SK-N-SH (cell line): ENCODE results near the gene LEKR1. TPM values are rescaled to one million over a fixed set of nuclear protein-coding genes. Genes with fewer than 3 reads are reported as not detected.

ENCODE experiments used
- CTCF ChIA-PET: fragments of 300-600, 350-600 bp; formaldehyde crosslinking; extraction: SDS; loops from one replicate; lab custom pipeline; 2021; lab: Yijun Ruan, JAX
- POLR2A ChIA-PET: fragments of 350-600 bp; sonication (Branson Sonifier 250); formaldehyde crosslinking; extraction: SDS; loops from one replicate; lab custom pipeline; 2020; ENCODE audit warnings: antibody characterized with exemption, inconsistent platforms; lab: Yijun Ruan, JAX
- DNase-seq: peaks from one replicate; pipeline ENCODE4 v3.0.0; 2012
- H2AFZ ChIP-seq: fragments of 200-600 bp; sonication (generic); 2 replicates; pipeline ENCODE4 v1.8.1; 2016; ENCODE audit warnings: antibody characterized with exemption, mild to moderate bottlenecking, low read depth
- H3F3A ChIP-seq: fragments of 200-600 bp; sonication (generic); replicated peaks from 2 replicates; pipeline ENCODE3; 2016; ENCODE audit warnings: antibody characterized with exemption, mild to moderate bottlenecking; ENCODE audit not compliant: insufficient read depth
- H3K27ac ChIP-seq, 2 experiments: fragments of 200-500 bp in 1 of 2; fragments of 200-600 bp in 1 of 2; sonication (Bioruptor generic) in 1 of 2; sonication (generic), shearing (Covaris generic) in 1 of 2; 2 replicates each; pipeline versions ENCODE4 v1.5.1 to v1.6.1; 2014 to 2016; ENCODE audit warnings: low read depth in 2 of 2, inconsistent platforms in 1 of 2, low read length in 1 of 2, mild to moderate bottlenecking in 1 of 2, mixed read lengths in 1 of 2
- H3K27me3 ChIP-seq: fragments of 200-600 bp; sonication (generic), shearing (Covaris generic); 2 replicates; pipeline ENCODE4 v1.6.1; 2016; ENCODE audit warnings: mixed run types; ENCODE audit not compliant: insufficient read depth
- H3K36me3 ChIP-seq, 2 experiments: fragments of 200-500 bp in 1 of 2; fragments of 200-600 bp in 1 of 2; sonication (Bioruptor generic) in 1 of 2; sonication (generic) in 1 of 2; replicated peaks in 1 of 2; 2 replicates each; pipeline versions ENCODE3 to v1.5.1; 2014 to 2016; ENCODE audit warnings: low read length in 1 of 2, mild to moderate bottlenecking in 1 of 2; ENCODE audit not compliant: insufficient read depth in 2 of 2, control insufficient read depth in 1 of 2
- H3K4me1 ChIP-seq, 2 experiments: fragments of 200-500 bp in 1 of 2; fragments of 200-600 bp in 1 of 2; sonication (Bioruptor generic) in 1 of 2; sonication (generic), shearing (Covaris generic) in 1 of 2; 2 replicates each; pipeline versions ENCODE4 v1.5.1 to v1.6.1; 2014 to 2016; ENCODE audit warnings: low read depth in 1 of 2, low read length in 1 of 2, mixed run types in 1 of 2; ENCODE audit not compliant: insufficient read depth in 2 of 2, control insufficient read depth in 1 of 2
- H3K4me2 ChIP-seq: fragments of 200-600 bp; sonication (generic), shearing (Covaris generic); 2 replicates; pipeline ENCODE4 v1.6.1; 2017; ENCODE audit warnings: mixed run types
- H3K4me3 ChIP-seq, 2 experiments: fragments of 200-500 bp in 1 of 2; fragments of 200-600 bp in 1 of 2; sonication (Bioruptor generic) in 1 of 2; sonication (generic), shearing (Covaris generic) in 1 of 2; 2 replicates each; pipeline versions ENCODE4 v1.5.1 to v1.8.1; 2014 to 2016; ENCODE audit warnings: low read depth in 2 of 2, inconsistent platforms in 1 of 2, low read length in 1 of 2, mild to moderate bottlenecking in 1 of 2, mixed read lengths in 1 of 2, moderate library complexity in 1 of 2
- H3K79me2 ChIP-seq: fragments of 200-600 bp; sonication (generic); 2 replicates; pipeline ENCODE4 v1.8.1; 2017; ENCODE audit warnings: mild to moderate bottlenecking; ENCODE audit not compliant: insufficient read depth
- H3K9ac ChIP-seq: fragments of 200-600 bp; sonication (generic); 2 replicates; pipeline ENCODE4 v1.6.1; 2017; ENCODE audit warnings: mixed run types
- H3K9me2 ChIP-seq: fragments of 200-600 bp; sonication (generic); 2 replicates; pipeline ENCODE4 v1.6.1; 2017; ENCODE audit warnings: mixed run types
- H3K9me3 ChIP-seq: fragments of 200-600 bp; sonication (generic); 2 replicates; pipeline ENCODE4 v1.6.1; 2017; ENCODE audit warnings: mixed run types, mild to moderate bottlenecking, moderate library complexity
- H4K20me1 ChIP-seq: fragments of 200-600 bp; sonication (generic); 2 replicates; pipeline ENCODE4 v1.6.1; 2017; ENCODE audit warnings: mild to moderate bottlenecking, mixed run types; ENCODE audit not compliant: insufficient read depth
- EZH2phosphoT487 ChIP-seq: fragments of 200-600 bp; sonication (generic); IDR thresholded peaks from 2 replicates; pipeline ENCODE4 v1.6.1; 2017; ENCODE audit warnings: low read depth, mixed run types, mild to moderate bottlenecking, antibody characterized with exemption, moderate library complexity, borderline replicate concordance
- FOSL2 ChIP-seq: IDR thresholded peaks from 2 replicates; pipeline ENCODE4 v1.4.0; 2012; ENCODE audit warnings: low read depth, mild to moderate bottlenecking, moderate library complexity, borderline replicate concordance
- FOXM1 ChIP-seq: IDR thresholded peaks from 2 replicates; pipeline ENCODE4 v1.4.0; 2012; ENCODE audit warnings: low read depth, mild to moderate bottlenecking
- JUND ChIP-seq: IDR thresholded peaks from 2 replicates; pipeline ENCODE4 v1.4.0; 2012
- MEF2A ChIP-seq: IDR thresholded peaks from 2 replicates; pipeline ENCODE4 v1.4.0; 2012; ENCODE audit warnings: low read depth, borderline replicate concordance
- MXI1 ChIP-seq: IDR thresholded peaks from 2 replicates; pipeline ENCODE4 v1.6.1; 2012; ENCODE audit warnings: mild to moderate bottlenecking, low read depth, low read length, improper control_type of control experiment
- NRF1 ChIP-seq: IDR thresholded peaks from 2 replicates; pipeline ENCODE4 v1.6.1; 2012; ENCODE audit warnings: low read depth, mild to moderate bottlenecking, low read length
- PBX3 ChIP-seq: IDR thresholded peaks from 2 replicates; pipeline ENCODE4; 2012
- POLR2AphosphoS5 ChIP-seq: IDR thresholded peaks from 2 replicates; pipeline ENCODE4 v1.6.1; 2012; ENCODE audit warnings: low read depth, low read length
- RAD21 ChIP-seq: IDR thresholded peaks from 2 replicates; pipeline ENCODE4 v1.6.1; 2012; ENCODE audit warnings: mild to moderate bottlenecking, low read length
- REST ChIP-seq: IDR thresholded peaks from 2 replicates; pipeline ENCODE4 v1.6.1; 2012; ENCODE audit warnings: mild to moderate bottlenecking, low read depth, low read length, moderate library complexity
- RFX5 ChIP-seq: IDR thresholded peaks from 2 replicates; pipeline ENCODE4 v1.6.1; 2012; ENCODE audit warnings: mild to moderate bottlenecking, improper control_type of control experiment, low read length
- SIN3A ChIP-seq: IDR thresholded peaks from 2 replicates; pipeline ENCODE4 v1.6.1; 2012; ENCODE audit warnings: low read depth, mild to moderate bottlenecking, low read length, moderate library complexity, borderline replicate concordance
- SMC3 ChIP-seq: IDR thresholded peaks from 2 replicates; pipeline ENCODE4 v1.6.1; 2012; ENCODE audit warnings: low read depth, low read length, improper control_type of control experiment
- TEAD4 ChIP-seq: IDR thresholded peaks from 2 replicates; pipeline ENCODE4 v1.4.0; 2012; ENCODE audit warnings: mild to moderate bottlenecking, borderline replicate concordance; ENCODE audit not compliant: insufficient read depth
- YY1 ChIP-seq: IDR thresholded peaks from 2 replicates; pipeline ENCODE4 v1.4.0; 2012; ENCODE audit warnings: low read depth, mild to moderate bottlenecking
- WGBS: methylation state at CpG from one replicate; pipeline ENCODE4 v1.1.6; 2017; ENCODE audit warnings: low lambda C conversion rate; 5-methylcytosine and 5-hydroxymethylcytosine counted together
- polyA plus RNA-seq, 3 experiments: library from polyadenylated mRNA; depleted of rRNA; stranded (reverse); fragments of >200 nt; gene quantifications; 2 replicates each; pipeline ENCODE4 v1.2.3, GENCODE V29; 2012
- TF ChIP-seq, protein P1 (sequence below): fragments of 150-350 bp; IDR thresholded peaks from 2 replicates; pipeline ENCODE4 v1.6.1; 2017; ENCODE audit warnings: antibody characterized with exemption, low read length, low read depth, borderline replicate concordance
- TF ChIP-seq, protein P2 (sequence below): IDR thresholded peaks from 2 replicates; pipeline ENCODE4 v1.4.0; 2012; ENCODE audit warnings: low read depth
- TF ChIP-seq, protein P3 (sequence below): IDR thresholded peaks from 2 replicates; pipeline ENCODE4 v1.4.0; 2012; ENCODE audit warnings: low read depth, borderline replicate concordance
- TF ChIP-seq, protein P4 (sequence below): fragments of 200-600 bp; sonication (generic); IDR thresholded peaks from 2 replicates; pipeline ENCODE4 v1.6.1; 2017; ENCODE audit warnings: antibody characterized with exemption, mild to moderate bottlenecking, moderate library complexity

LEKR1 gene
- polyA plus RNA-seq, 1 of the 3 experiments (the other 2 are of a cell fraction) = 0.30 TPM

DNA sequence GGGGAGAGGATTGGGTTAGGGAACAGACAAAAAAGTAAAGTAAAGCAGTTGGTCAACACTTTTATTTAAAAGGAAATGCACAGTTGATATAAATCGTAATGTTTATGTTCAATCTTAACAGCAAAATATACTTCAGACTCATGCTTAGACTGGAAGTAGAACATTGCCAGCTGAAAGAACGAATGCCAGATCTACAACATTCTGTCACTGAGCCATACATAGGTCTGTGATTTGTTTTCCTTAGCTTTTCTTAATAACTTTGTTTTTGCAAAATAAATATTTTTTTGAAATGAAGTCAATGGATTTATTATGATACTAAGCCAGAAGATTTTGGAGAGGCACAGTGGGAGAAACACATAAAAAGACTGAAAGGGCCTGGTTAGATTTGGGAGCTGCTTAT, 62.0 kb downstream of the LEKR1 start:
- Histone ChIP-seq H3K4me3 (no peak overlapping the region), H2AFZ (no peak overlapping the region), H3K36me3 (no peaks in the 10 kb centered on the region), H3K79me2 (no peaks in the 10 kb centered on the region), H3F3A (peaks cover 4% of the 10 kb centered on the region), H3K27me3 (no peaks in the 10 kb centered on the region), H3K9me3 (no peaks in the 10 kb centered on the region), H3K9ac (no peak overlapping the region), H3K4me2 (no peak overlapping the region)
- 69% methylated on average over 2 of the region's 2 CpGs for WGBS
- DNase-seq = no peak
- CTCF ChIA-PET = interaction anchor here (1.1 kb wide), 2 partner anchors 11 to 71 kb away, joined by 3 read pairs; no protein-coding TSS in a partner anchor
- TF ChIP-seq JUND (no peak), NRF1 (no peak), YY1 (no peak), FOXM1 (no peak), FOSL2 (no peak), EZH2phosphoT487 (no peak), PBX3 (no peak), POLR2AphosphoS5 (no peak), SMC3 (no peak), RAD21 (no peak), TEAD4 (no peak), MXI1 (no peak), REST (no peak), SIN3A (no peak), RFX5 (no peak), MEF2A (no peak)
- TF ChIP-seq, protein P1, sequence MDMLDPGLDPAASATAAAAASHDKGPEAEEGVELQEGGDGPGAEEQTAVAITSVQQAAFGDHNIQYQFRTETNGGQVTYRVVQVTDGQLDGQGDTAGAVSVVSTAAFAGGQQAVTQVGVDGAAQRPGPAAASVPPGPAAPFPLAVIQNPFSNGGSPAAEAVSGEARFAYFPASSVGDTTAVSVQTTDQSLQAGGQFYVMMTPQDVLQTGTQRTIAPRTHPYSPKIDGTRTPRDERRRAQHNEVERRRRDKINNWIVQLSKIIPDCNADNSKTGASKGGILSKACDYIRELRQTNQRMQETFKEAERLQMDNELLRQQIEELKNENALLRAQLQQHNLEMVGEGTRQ = no peak
- TF ChIP-seq, protein P2, sequence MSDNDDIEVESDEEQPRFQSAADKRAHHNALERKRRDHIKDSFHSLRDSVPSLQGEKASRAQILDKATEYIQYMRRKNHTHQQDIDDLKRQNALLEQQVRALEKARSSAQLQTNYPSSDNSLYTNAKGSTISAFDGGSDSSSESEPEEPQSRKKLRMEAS = no peak
- TF ChIP-seq, protein P3, sequence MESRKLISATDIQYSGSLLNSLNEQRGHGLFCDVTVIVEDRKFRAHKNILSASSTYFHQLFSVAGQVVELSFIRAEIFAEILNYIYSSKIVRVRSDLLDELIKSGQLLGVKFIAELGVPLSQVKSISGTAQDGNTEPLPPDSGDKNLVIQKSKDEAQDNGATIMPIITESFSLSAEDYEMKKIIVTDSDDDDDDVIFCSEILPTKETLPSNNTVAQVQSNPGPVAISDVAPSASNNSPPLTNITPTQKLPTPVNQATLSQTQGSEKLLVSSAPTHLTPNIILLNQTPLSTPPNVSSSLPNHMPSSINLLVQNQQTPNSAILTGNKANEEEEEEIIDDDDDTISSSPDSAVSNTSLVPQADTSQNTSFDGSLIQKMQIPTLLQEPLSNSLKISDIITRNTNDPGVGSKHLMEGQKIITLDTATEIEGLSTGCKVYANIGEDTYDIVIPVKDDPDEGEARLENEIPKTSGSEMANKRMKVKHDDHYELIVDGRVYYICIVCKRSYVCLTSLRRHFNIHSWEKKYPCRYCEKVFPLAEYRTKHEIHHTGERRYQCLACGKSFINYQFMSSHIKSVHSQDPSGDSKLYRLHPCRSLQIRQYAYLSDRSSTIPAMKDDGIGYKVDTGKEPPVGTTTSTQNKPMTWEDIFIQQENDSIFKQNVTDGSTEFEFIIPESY = no peak
- TF ChIP-seq, protein P4, sequence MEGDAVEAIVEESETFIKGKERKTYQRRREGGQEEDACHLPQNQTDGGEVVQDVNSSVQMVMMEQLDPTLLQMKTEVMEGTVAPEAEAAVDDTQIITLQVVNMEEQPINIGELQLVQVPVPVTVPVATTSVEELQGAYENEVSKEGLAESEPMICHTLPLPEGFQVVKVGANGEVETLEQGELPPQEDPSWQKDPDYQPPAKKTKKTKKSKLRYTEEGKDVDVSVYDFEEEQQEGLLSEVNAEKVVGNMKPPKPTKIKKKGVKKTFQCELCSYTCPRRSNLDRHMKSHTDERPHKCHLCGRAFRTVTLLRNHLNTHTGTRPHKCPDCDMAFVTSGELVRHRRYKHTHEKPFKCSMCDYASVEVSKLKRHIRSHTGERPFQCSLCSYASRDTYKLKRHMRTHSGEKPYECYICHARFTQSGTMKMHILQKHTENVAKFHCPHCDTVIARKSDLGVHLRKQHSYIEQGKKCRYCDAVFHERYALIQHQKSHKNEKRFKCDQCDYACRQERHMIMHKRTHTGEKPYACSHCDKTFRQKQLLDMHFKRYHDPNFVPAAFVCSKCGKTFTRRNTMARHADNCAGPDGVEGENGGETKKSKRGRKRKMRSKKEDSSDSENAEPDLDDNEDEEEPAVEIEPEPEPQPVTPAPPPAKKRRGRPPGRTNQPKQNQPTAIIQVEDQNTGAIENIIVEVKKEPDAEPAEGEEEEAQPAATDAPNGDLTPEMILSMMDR = no peak
- TF ChIP-seq, all 33 proteins: peak for 0
- Histone ChIP-seq H3K27ac (peak overlapping the region in 1 of 2 experiments; percentile 39; a peak in 1 of 4 replicates), H4K20me1 (no peaks in the 10 kb centered on the region), H3K9me2 (no peaks in the 10 kb centered on the region), H3K4me1 (peaks cover 0 to 6% of the 10 kb centered on the region in 2 experiments; a peak in 2 of 4 replicates)
- POLR2A ChIA-PET = no interaction called here
